HL-60 (cell line): Measurements from ENCODE around the gene SLC25A19.

Experiments used
- DNase-seq, 2 experiments: peaks; one replicate each; pipeline ENCODE4 v3.0.0-alpha.2; 2010 to 2020; ENCODE audit warnings: low read depth in 1 of 2, low spot score in 1 of 2
- H3K27ac ChIP-seq: fragments of 250-450 bp; sonication (Bioruptor Pico); replicated peaks from 2 replicates; pipeline ENCODE4 v1.5.1; 2020; ENCODE audit warnings: mild to moderate bottlenecking, moderate library complexity
- H3K27me3 ChIP-seq: fragments of 250-450 bp; sonication (Bioruptor Pico); 2 replicates; pipeline ENCODE4 v1.5.1; 2021; ENCODE audit warnings: mild to moderate bottlenecking, moderate library complexity; ENCODE audit not compliant: insufficient read depth, poor library complexity, severe bottlenecking
- H3K4me3 ChIP-seq: replicated peaks from 2 replicates; pipeline ENCODE4 v1.5.1; 2011; ENCODE audit warnings: mild to moderate bottlenecking, control low read depth, low read length; ENCODE audit not compliant: insufficient read depth
- GABPA ChIP-seq: IDR thresholded peaks from 2 replicates; pipeline ENCODE4 v1.6.1; 2012; ENCODE audit warnings: low read depth
- POLR2AphosphoS5 ChIP-seq: IDR thresholded peaks from 2 replicates; pipeline ENCODE4 v1.6.1; 2012; ENCODE audit warnings: low read depth
- SPI1 ChIP-seq: IDR thresholded peaks from 2 replicates; pipeline ENCODE4 v1.6.1; 2012; ENCODE audit warnings: low read depth, mild to moderate bottlenecking, borderline replicate concordance
- TF ChIP-seq, protein P1 (sequence below): IDR thresholded peaks from 2 replicates; pipeline ENCODE4 v1.6.1; 2012; ENCODE audit warnings: low read depth; ENCODE audit not compliant: insufficient replicate concordance
- TF ChIP-seq, protein P2 (sequence below): IDR thresholded peaks from one replicate; pipeline ENCODE4 v1.5.1; 2011; ENCODE audit warnings: low read length, control low read depth, inconsistent platforms; ENCODE audit not compliant: insufficient read depth

SLC25A19 gene

DNA sequence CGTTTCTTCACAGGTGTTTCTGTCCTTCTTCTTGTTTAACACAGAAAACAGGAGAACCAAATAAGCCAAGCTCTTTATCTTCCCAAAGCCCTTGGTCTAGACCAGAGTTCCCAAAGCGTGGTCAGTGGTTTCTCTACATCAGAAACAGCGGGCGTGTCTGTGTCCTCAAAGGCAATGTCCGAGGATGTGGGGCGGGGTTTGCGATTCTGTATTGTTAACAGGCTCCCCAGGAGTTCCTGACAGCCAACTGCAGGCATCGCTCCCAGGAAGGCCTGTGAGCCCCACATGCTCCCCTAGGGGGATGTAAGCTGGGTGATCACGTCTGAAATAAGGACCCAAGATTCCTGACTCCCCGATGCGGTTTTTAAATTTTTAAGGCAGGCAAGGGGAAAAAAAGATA, 28.4 kb upstream of the SLC25A19 start:
- Histone ChIP-seq H3K4me3 (no peak overlapping the region), H3K27me3 (no peaks in the 10 kb centered on the region), H3K27ac (peak overlapping the region; percentile 52)
- DNase-seq = peak in 1 of 2 experiments; percentile 43
- TF ChIP-seq, protein P1, sequence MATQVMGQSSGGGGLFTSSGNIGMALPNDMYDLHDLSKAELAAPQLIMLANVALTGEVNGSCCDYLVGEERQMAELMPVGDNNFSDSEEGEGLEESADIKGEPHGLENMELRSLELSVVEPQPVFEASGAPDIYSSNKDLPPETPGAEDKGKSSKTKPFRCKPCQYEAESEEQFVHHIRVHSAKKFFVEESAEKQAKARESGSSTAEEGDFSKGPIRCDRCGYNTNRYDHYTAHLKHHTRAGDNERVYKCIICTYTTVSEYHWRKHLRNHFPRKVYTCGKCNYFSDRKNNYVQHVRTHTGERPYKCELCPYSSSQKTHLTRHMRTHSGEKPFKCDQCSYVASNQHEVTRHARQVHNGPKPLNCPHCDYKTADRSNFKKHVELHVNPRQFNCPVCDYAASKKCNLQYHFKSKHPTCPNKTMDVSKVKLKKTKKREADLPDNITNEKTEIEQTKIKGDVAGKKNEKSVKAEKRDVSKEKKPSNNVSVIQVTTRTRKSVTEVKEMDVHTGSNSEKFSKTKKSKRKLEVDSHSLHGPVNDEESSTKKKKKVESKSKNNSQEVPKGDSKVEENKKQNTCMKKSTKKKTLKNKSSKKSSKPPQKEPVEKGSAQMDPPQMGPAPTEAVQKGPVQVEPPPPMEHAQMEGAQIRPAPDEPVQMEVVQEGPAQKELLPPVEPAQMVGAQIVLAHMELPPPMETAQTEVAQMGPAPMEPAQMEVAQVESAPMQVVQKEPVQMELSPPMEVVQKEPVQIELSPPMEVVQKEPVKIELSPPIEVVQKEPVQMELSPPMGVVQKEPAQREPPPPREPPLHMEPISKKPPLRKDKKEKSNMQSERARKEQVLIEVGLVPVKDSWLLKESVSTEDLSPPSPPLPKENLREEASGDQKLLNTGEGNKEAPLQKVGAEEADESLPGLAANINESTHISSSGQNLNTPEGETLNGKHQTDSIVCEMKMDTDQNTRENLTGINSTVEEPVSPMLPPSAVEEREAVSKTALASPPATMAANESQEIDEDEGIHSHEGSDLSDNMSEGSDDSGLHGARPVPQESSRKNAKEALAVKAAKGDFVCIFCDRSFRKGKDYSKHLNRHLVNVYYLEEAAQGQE = no peak
- TF ChIP-seq POLR2AphosphoS5 (no peak), GABPA (no peak), SPI1 (no peak)
- TF ChIP-seq, protein P2, sequence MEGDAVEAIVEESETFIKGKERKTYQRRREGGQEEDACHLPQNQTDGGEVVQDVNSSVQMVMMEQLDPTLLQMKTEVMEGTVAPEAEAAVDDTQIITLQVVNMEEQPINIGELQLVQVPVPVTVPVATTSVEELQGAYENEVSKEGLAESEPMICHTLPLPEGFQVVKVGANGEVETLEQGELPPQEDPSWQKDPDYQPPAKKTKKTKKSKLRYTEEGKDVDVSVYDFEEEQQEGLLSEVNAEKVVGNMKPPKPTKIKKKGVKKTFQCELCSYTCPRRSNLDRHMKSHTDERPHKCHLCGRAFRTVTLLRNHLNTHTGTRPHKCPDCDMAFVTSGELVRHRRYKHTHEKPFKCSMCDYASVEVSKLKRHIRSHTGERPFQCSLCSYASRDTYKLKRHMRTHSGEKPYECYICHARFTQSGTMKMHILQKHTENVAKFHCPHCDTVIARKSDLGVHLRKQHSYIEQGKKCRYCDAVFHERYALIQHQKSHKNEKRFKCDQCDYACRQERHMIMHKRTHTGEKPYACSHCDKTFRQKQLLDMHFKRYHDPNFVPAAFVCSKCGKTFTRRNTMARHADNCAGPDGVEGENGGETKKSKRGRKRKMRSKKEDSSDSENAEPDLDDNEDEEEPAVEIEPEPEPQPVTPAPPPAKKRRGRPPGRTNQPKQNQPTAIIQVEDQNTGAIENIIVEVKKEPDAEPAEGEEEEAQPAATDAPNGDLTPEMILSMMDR = no peak

DNA sequence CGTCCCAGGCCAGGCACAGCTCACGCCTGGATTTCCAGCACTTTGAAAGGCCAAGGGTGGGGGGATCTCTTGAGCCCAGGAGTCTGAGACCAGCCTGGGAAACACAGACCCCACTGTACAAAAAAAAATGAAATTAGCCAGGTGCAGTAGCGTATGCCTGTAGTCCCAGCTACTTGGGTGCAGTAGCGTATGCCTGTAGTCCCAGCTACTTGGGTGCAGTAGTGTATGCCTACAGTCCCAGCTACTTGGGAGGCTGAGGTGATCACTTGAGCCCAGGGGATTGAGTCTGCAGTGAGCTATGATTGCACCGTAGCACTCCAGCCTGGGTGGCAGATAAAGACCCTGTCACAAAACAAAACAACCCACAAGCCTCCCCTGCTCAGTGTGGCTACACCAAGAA, 27.0 kb upstream of the SLC25A19 start:
- DNase-seq = no peak
- Histone ChIP-seq H3K27me3 (no peaks in the 10 kb centered on the region), H3K4me3 (no peak overlapping the region), H3K27ac (peak overlapping the region; percentile 8)
- TF ChIP-seq, protein P1 = no peak
- 0 out of 2 replicates have a peak, but pooled peaks have one; percentile 30 for TF ChIP-seq POLR2AphosphoS5

DNA sequence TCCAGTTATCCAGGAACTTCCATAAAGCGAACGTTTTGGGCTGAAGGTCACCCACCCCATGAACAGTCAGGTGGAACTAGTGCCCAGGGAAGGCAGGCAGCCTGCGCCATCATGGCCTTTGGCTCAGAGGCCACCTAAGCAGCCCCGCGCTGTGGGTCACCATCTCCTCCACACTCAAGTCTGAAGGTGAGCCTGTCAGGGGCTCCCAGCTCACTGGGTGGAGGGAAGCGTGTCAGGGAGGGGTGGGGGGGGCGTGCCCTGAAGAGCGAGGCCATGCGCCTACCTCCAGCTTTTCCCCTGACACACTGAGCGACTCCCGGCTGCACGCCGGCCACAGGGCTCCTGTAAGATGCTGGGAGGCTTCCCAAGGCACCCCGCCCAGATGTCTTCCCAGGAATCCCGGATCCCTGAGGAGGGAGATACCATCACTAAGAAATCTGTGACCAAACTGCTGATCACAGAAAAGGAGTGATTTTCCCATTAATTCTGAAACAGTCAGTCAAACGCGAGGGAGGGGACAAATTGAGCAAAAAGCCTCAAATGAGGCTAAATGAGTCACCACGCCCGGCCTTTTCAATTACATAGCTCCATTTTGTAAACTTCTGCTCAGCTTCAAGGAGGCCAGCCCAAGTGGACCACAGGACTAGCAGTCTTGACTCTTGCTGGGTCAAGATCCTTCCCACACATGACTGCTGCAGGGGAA, 26.5 kb upstream of the SLC25A19 start:
- peak overlapping the region; percentile 8 for H3K27ac ChIP-seq
- no peaks in the 10 kb centered on the region for H3K27me3 ChIP-seq
- no peak overlapping the region for H3K4me3 ChIP-seq
- DNase-seq = peak in 1 of 2 experiments; percentile 46
- TF ChIP-seq, protein P2 = no peak
- TF ChIP-seq GABPA = no peak
- TF ChIP-seq POLR2AphosphoS5 = peak; percentile 15; the same call in 1 of the 2 replicates
- TF ChIP-seq, protein P1 = no peak
- TF ChIP-seq SPI1 = no peak
